Measurements from ENCODE around the gene SMIM35.

SMIM35 gene

GRCh38 chr11:118005224-118006152 lies 81.3 kb downstream of the SMIM35 start:
- DNase-seq (ENCODE audit: insufficient read length, low spot score) = no peak
- FAIRE-seq = no peak
- TF ChIP-seq CTCF (IDR thresholded peaks at IDR 0.05; ENCODE audit: insufficient read depth, missing control alignments) = no peak

- FAIRE-seq = no peak
- no peak for TF ChIP-seq CTCF (IDR thresholded peaks at IDR 0.05; ENCODE audit: insufficient read depth, missing control alignments)
- DNase-seq (ENCODE audit: insufficient read length, low spot score) = no peak
Observed at GRCh38 chr11:118004543-118005223, 82.1 kb downstream of the SMIM35 start.

- FAIRE-seq (no peak), DNase-seq (ENCODE audit: insufficient read length, low spot score) (no peak)
- TF ChIP-seq CTCF (IDR thresholded peaks at IDR 0.05; ENCODE audit: insufficient read depth, missing control alignments) = no peak
Observed at GRCh38 chr11:118003456-118003855, 83.3 kb downstream of the SMIM35 start.

GRCh38 chr11:118002541-118003423 lies 84.0 kb downstream of the SMIM35 start:
- FAIRE-seq (no peak), DNase-seq (ENCODE audit: insufficient read length, low spot score) (no peak)
- TF ChIP-seq CTCF (IDR thresholded peaks at IDR 0.05; ENCODE audit: insufficient read depth, missing control alignments) = no peak

- TF ChIP-seq CTCF (IDR thresholded peaks at IDR 0.05; ENCODE audit: insufficient read depth, missing control alignments) = no peak
- no peak for FAIRE-seq
- DNase-seq (ENCODE audit: insufficient read length, low spot score) = no peak
Observed at GRCh38 chr11:118002010-118002540, 84.7 kb downstream of the SMIM35 start.

- no peak for TF ChIP-seq CTCF (IDR thresholded peaks at IDR 0.05; ENCODE audit: insufficient read depth, missing control alignments)
- no peak for FAIRE-seq
- DNase-seq (ENCODE audit: insufficient read length, low spot score) = no peak
Observed at GRCh38 chr11:118001494-118001971, 85.2 kb downstream of the SMIM35 start.
